GM21515 (cell line): Measurements from ENCODE around the gene KIAA1549.
"Not testable (repeated sequence)": the region's sequence is repeated elsewhere in the genome, so short reads cannot be mapped to it uniquely, and the experiment has no call there.

Experiments used
- ATAC-seq: cut with Tn5 transposase; IDR thresholded peaks from one replicate; pipeline ENCODE4 v1.9.1; 2021; ENCODE audit not compliant: unreplicated experiment

KIAA1549 gene

DNA sequence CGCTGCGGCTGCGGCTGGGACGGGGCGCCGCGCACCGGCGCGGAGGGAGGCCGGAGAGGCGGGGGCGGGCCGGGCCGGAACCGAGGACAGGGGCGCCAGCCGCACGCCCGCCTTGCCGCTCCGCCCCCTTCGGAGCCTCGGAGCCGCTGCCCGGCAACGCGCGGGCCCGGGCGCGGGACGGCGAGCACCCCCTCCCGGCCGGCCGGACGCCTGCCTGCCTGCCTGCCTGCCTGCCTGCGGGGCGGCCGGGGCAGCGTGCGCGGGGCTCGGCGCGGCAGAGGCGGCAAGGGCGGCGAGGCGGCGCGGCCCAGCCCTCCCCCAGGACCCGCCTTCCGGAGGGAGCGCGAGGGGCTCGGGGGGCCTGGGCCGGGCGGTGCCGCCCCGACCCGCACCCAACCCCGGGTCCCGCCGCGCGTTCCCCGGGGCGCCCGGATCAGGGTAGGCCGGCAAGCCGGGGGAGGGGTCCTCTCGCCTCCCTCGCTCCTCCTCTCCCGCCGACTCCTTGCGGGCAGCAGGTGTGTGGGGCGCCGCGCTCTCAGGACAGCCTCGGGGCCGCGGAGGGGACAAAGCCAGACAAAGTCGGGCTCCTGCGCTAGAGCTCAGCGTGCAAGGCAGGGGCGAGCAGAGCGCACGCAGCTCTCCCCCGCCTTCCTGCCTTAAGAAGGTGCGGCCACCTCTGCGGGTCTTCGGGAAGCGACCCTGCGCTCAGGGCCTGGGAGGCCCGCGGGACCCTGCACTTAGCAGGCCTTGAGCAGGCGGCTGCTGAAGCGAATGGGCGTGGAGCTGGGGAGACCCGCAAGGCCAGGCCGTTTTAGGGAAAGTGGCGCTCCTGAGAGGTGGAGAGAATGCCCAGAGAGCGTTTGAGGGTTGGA lies at the start of gene KIAA1549:
Gene KIAA1549, minus strand, starts transcription at position 58 of the 872 bp plus-strand sequence. CDS start 120 bp downstream, outside the sequence.
- ATAC-seq: peak; percentile 88

GRCh38 chr7:139029353-139029752 lies 48.2 kb upstream of the KIAA1549 start:
- no peak for ATAC-seq

DNA sequence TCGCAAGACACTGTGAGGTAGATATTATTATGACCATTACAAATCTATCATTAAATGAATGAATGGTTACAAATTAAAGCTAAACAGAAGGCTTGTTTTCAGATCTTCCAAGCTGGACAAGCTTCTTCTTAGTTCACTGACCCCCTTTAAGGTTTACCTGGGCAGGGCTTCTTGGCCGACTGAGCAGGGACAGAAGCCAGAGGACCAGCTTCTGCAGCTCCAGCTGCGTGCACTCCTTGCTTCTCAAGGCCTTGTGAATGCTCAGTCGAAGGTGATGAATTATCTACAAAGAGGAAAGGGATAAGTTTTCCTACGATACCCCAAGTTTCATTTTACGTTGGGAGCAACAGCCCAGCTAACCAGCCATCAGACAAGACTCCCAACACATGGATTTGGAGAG lies 45.4 kb upstream of the KIAA1549 start:
- no peak for ATAC-seq

DNA sequence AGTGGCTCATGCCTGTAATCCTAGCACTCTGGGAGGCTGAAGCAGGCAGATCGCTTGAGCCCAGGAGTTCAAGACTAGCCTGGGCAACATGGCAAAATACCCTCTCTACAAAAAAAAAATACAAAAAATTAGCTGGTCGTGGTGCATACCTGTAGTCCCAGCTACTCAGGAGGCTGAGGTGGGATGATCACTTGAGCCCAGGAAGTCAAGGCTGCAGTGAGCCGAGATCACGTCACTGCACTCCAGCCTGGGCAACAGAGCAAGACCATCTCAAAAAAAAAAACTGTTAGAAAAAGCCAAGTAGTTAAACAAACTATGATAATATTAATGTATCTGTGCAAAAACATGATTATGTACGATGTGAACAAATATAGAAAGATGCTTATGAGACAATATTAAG lies 44.7 kb upstream of the KIAA1549 start:
- not testable (repeated sequence) for ATAC-seq

- ATAC-seq: no peak
These were observed 41.9 kb upstream of the KIAA1549 start for GRCh38 chr7:139023076-139023475.

- ATAC-seq: no peak
These were observed 41.1 kb upstream of the KIAA1549 start for GRCh38 chr7:139022286-139022685.

DNA sequence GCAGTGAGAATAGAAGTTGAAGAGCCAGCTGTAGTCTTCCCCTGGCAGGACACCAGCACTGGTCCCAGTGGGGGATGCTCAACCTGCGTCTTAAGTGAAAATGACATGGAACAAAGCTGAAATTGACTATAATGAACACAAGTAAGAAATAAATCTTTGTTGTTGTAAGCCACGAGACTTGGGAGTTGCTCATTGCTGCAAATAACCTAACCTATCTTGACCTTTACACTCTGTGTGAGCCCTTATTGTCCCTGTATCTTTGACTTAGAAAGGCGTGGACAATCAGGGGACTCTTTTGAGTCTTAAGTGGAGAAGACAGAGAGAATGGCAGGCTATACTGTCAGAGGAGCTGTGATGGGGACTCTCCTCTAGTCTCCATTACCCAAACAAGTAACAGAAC lies 37.7 kb upstream of the KIAA1549 start:
- no peak for ATAC-seq

- peak; percentile 92 for ATAC-seq
These were observed 35.8 kb upstream of the KIAA1549 start for GRCh38 chr7:139016931-139017511.

GRCh38 chr7:139011373-139011772 lies 30.2 kb upstream of the KIAA1549 start:
- ATAC-seq: no peak

DNA sequence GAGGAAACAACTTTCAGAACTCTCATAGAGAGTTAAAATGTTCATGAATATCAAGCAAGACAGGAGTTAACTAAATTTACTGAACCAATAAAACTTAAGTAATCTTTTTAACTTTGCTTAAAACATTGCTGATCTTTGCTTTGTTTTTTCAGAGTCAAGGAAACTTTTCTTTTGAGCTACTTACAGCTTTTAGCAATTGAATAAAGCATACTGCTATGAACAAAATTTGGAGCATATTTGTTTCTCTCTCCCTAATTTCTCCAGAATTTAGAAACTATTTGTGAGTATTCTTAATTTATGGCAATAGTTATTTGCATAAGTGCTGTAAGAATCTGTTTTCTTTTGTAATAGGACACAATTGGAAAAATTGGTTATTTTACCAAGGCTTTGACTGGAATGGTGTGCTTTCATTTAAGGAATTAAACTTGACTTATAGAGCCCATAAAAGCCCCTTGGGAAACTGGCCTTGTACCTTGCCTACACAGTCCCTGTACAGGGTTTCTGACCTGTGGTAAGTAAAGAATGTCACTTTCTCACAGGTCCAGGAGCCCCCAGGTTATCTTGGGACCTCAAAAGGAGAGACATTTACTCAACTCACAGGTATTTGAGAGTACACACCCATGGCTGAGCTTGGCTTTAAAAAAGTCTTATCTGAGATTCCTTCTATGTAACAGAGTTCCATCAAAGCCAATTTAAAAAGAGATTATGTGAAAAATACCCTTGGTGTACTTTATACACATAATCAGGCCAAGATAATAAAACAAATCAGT lies 23.3 kb upstream of the KIAA1549 start:
- no peak for ATAC-seq

- ATAC-seq: no peak
These were observed 18.2 kb upstream of the KIAA1549 start for GRCh38 chr7:138999414-138999813.

GRCh38 chr7:138992052-138992531 lies 10.9 kb upstream of the KIAA1549 start:
- no peak for ATAC-seq

DNA sequence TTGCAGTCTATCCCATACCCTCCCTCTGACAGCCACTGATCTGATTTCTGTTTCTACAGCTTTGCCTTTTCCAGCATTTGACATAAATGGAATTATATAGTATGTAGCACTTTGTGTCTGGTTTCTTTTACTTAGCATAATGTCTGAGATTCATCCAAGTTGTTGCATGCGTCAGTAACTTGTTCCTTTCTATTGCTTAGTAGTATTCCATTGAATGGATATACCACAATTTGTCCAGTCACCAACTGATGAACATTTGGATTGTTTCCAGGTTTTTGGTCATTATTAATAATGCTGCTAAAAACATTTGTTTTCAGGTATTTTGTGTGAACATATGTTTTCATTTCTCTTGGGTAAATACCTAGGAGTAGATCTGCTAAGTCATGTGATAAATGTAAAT lies 6.5 kb upstream of the KIAA1549 start:
- ATAC-seq: no peak

DNA sequence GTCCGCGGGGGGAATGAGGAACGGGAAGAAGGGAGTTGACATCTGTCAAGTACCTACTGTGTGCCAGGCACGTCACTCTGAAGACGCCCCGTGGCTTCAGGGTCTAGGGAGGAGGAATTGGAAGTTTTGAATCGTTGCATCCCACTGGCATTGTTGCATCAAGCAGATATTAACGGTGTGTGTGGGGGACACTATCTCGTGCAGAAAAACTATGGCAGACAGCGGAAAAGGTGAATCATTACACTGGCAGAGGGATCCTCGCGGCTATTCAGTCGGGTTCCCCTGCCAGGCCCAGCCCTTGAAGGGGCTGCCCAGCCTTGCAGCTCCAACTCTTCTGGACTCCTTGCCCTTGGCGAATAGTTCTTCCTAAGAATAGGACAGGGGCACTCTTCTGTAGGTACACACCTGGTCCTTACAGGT lies 1.0 kb upstream of the KIAA1549 start:
- no peak for ATAC-seq

DNA sequence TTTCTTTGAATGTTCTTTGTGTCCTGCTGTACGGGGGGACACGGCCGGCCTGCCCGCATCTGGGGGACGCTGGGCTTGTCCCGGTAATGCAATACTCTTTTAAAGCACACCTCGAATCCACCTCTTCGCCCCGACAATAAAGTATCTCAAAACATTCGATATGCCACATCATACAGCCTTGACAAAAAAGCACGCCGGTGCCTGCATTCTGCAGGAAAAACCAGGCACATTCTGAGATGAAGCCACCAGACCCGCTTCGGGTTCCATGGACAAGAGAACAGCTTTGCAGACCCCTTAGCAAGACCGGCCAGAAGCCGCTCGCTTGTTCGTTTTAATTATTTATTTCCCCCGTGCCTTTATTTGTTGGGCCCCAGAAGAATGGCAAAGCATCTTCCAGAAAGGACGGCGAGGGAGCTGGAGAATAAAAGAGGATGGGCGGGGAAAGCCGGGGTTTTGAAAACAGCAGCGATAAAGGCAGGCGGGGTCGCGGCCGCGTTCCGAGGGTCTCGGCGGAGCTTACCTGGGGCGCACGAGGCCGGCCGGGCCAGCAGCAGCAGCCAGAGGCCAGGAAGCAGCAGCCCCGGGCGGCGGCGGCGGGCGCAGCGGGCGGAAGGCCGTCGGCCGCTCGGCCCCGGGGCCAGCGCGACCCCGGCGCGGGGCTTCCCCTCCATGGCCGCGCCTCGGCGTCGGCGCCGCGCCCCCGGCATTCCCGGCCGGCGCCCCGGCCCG lies 462 bp downstream of the KIAA1549 start:
- ATAC-seq: peak; percentile 41

- no peak for ATAC-seq
These were observed 1.1 kb downstream of the KIAA1549 start for GRCh38 chr7:138979988-138980562.

- ATAC-seq: peak; percentile 35
These were observed 1.8 kb downstream of the KIAA1549 start for GRCh38 chr7:138979226-138979979.

GRCh38 chr7:138978541-138979184 lies 2.5 kb downstream of the KIAA1549 start:
- no peak for ATAC-seq

DNA sequence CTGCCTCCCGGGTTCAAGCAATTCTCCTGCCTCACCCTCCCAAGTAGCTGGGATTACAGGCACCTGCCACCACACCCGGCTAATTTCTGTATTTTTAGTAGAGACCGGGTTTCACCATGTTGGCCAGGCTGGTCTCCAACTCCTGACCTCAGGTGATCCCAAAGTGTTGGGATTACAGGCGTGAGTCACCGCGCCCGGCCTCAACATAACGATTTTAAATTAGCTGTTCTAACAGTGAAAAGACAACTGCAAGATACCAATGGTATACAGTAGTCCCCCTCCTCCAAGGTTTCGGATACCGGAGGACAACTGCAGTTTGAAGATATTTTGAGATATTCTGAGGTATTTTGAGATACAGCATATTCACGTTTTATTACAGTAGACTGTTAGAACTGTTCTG lies 5.0 kb downstream of the KIAA1549 start:
- ATAC-seq: not testable (repeated sequence)
